Glomerular visceral epithelial cell (primary cell): ENCODE data around the gene GPRASP1.
A peak's percentile ranks its signal among the peaks of the same experiment; 100 is the strongest.
"Not testable (repeated sequence)": the region's sequence is repeated elsewhere in the genome, so short reads cannot be mapped to it uniquely, and the experiment has no call there.

Experiments
- DNase-seq: peaks from one replicate; pipeline ENCODE4 v3.0.0-alpha.2; 2016; ENCODE audit errors: extremely low spot score

GPRASP1 gene

GRCh38 chrX:102651242-102652011 is at the start of gene GPRASP1:
Gene GPRASP1 (plus strand): TSS chrX:102651483. CDS start chrX:102653914, 2,431 bp downstream.
- DNase-seq = peak; percentile 6

- no peak for DNase-seq
These were observed 47.0 kb upstream of the GPRASP1 start for GRCh38 chrX:102604327-102604726.

- no peak for DNase-seq
These were observed 45.2 kb upstream of the GPRASP1 start for GRCh38 chrX:102606115-102606514.

- DNase-seq = no peak
These were observed 40.4 kb upstream of the GPRASP1 start for GRCh38 chrX:102610905-102611304.

GRCh38 chrX:102624105-102624504 is 27.2 kb upstream of the GPRASP1 start:
- no peak for DNase-seq

GRCh38 chrX:102627640-102628039 is 23.6 kb upstream of the GPRASP1 start:
- DNase-seq = no peak

GRCh38 chrX:102637561-102637960 is 13.7 kb upstream of the GPRASP1 start:
- no peak for DNase-seq

GRCh38 chrX:102650903-102651241 is 411 bp upstream of the GPRASP1 start:
- DNase-seq = no peak

GRCh38 chrX:102652031-102652688 is 877 bp downstream of the GPRASP1 start:
- DNase-seq = no peak

GRCh38 chrX:102654696-102655095 is 3.4 kb downstream of the GPRASP1 start:
- DNase-seq = no peak

- no peak for DNase-seq
These were observed 7.3 kb downstream of the GPRASP1 start for GRCh38 chrX:102658556-102658955.

- peak; percentile 6 for DNase-seq
These were observed 8.8 kb downstream of the GPRASP1 start for GRCh38 chrX:102659790-102660757.

- not testable (repeated sequence) for DNase-seq
These were observed 12.5 kb downstream of the GPRASP1 start for GRCh38 chrX:102663820-102664219.

GRCh38 chrX:102667034-102667433 is 15.8 kb downstream of the GPRASP1 start:
- DNase-seq = not testable (repeated sequence)

GRCh38 chrX:102669526-102669925 is 18.2 kb downstream of the GPRASP1 start:
- DNase-seq = no peak

GRCh38 chrX:102672856-102673255 is 21.6 kb downstream of the GPRASP1 start:
- no peak for DNase-seq

GRCh38 chrX:102677479-102677878 is 26.2 kb downstream of the GPRASP1 start:
- not testable (repeated sequence) for DNase-seq

- no peak for DNase-seq
These were observed 33.7 kb downstream of the GPRASP1 start for GRCh38 chrX:102684772-102685520.

GRCh38 chrX:102694749-102695148 is 43.5 kb downstream of the GPRASP1 start:
- DNase-seq = no peak

GRCh38 chrX:102696306-102696705 is 45.0 kb downstream of the GPRASP1 start:
- no peak for DNase-seq

GRCh38 chrX:102697494-102697893 is 46.2 kb downstream of the GPRASP1 start:
- DNase-seq = no peak
